HepG2 (cell line): ENCODE measurements around the gene CFAP61. TPM values are rescaled to one million over a fixed set of nuclear protein-coding genes. Genes with fewer than 3 reads are reported as not detected.

Source experiments
- CENPX ChIP-seq: sonication (generic); formaldehyde crosslinking; IDR thresholded peaks from 2 replicates; pipeline ENCODE4 v1.9.0; 2021; ENCODE audit warnings: mild to moderate bottlenecking, missing genetic modification reagents, moderate library complexity
- EEA1 ChIP-seq: sonication (generic); formaldehyde crosslinking; IDR thresholded peaks from 2 replicates; pipeline ENCODE4 v1.5.1; 2020; ENCODE audit warnings: mild to moderate bottlenecking, missing genetic modification reagents, borderline replicate concordance
- HOXA3 ChIP-seq: sonication (generic); formaldehyde crosslinking; IDR thresholded peaks from 2 replicates; pipeline ENCODE4 v1.5.0; 2020; ENCODE audit warnings: missing genetic modification reagents
- MBD4 ChIP-seq: IDR thresholded peaks from 2 replicates; pipeline ENCODE4 v1.6.1; 2012; ENCODE audit warnings: low read length, inconsistent platforms, borderline replicate concordance
- MED8 ChIP-seq: sonication (generic); formaldehyde crosslinking; IDR thresholded peaks from 2 replicates; pipeline ENCODE4 v1.8.1; 2023; ENCODE audit warnings: mild to moderate bottlenecking, missing genetic modification reagents; ENCODE audit not compliant: insufficient replicate concordance
- MIER3 ChIP-seq: IDR thresholded peaks from 2 replicates; pipeline ENCODE4 v1.6.1; 2016; ENCODE audit warnings: missing compliant biosample characterization, borderline replicate concordance
- MYNN ChIP-seq: sonication (generic); formaldehyde crosslinking; IDR thresholded peaks from 2 replicates; pipeline ENCODE4 v1.4.0; 2020; ENCODE audit warnings: mild to moderate bottlenecking, low read depth, missing genetic modification reagents
- SNAPC5 ChIP-seq: sonication (generic); formaldehyde crosslinking; IDR thresholded peaks from 2 replicates; pipeline ENCODE4 v1.8.1; 2023; ENCODE audit warnings: mild to moderate bottlenecking, missing genetic modification reagents, borderline replicate concordance
- TFDP2 ChIP-seq: sonication (generic); formaldehyde crosslinking; IDR thresholded peaks from 2 replicates; pipeline ENCODE4 v1.4.0; 2020; ENCODE audit warnings: missing genetic modification reagents
- ZBED4 ChIP-seq: sonication (generic); formaldehyde crosslinking; IDR thresholded peaks from 2 replicates; pipeline ENCODE4 v1.4.0; 2020; ENCODE audit warnings: missing genetic modification reagents, borderline replicate concordance
- ZBTB7A ChIP-seq: sonication (generic); formaldehyde crosslinking; IDR thresholded peaks from 2 replicates; pipeline ENCODE4 v1.8.0; 2022; ENCODE audit warnings: mild to moderate bottlenecking, missing genetic modification reagents
- ZNF484 ChIP-seq: sonication (generic); formaldehyde crosslinking; IDR thresholded peaks from 2 replicates; pipeline ENCODE4 v1.5.1; 2020; ENCODE audit warnings: mild to moderate bottlenecking, low read depth, missing genetic modification reagents, borderline replicate concordance
- ZNF709 ChIP-seq: sonication (generic); formaldehyde crosslinking; IDR thresholded peaks from 2 replicates; pipeline ENCODE4 v1.5.0; 2020; ENCODE audit warnings: mild to moderate bottlenecking, missing genetic modification reagents
- ZNF878 ChIP-seq: sonication (generic); formaldehyde crosslinking; IDR thresholded peaks from 2 replicates; pipeline ENCODE4 v1.8.1; 2023; ENCODE audit warnings: mild to moderate bottlenecking, missing genetic modification reagents, moderate library complexity
- polyA plus RNA-seq, 8 experiments: library from polyadenylated mRNA; depleted of rRNA in 3 of 8; stranded (reverse) in 7 of 8; unstranded in 1 of 8; fragments of >200 nt; fragmentation: Illumina TruSeq in 4 of 8; extraction: Trizol in 4 of 8; gene quantifications; 2 replicates each; pipeline versions ENCODE4 v1.2.1 to v1.2.3, GENCODE V29; 2011 to 2016; ENCODE audit warnings: low read depth in 4 of 8, missing spikeins in 1 of 8, mixed read lengths in 1 of 8; ENCODE audit not compliant: insufficient read depth in 1 of 8
- total RNA-seq, 5 experiments: library from RNA; depleted of rRNA; stranded (reverse); fragments of >200 nt; fragmentation: Illumina TruSeq; extraction: Trizol; gene quantifications; 2 replicates each; pipeline ENCODE4 v1.2.3, GENCODE V29; 2016; ENCODE audit warnings: low read depth in 1 of 5
- TF ChIP-seq, protein P1 (sequence below): sonication (generic); formaldehyde crosslinking; IDR thresholded peaks from 2 replicates; pipeline ENCODE4 v1.5.0; 2020; ENCODE audit warnings: mild to moderate bottlenecking, missing genetic modification reagents, borderline replicate concordance
- TF ChIP-seq, protein P2 (sequence below): sonication (generic); formaldehyde crosslinking; IDR thresholded peaks from 2 replicates; pipeline ENCODE4 v1.4.0; 2020; ENCODE audit warnings: missing genetic modification reagents, mild to moderate bottlenecking, borderline replicate concordance
- TF ChIP-seq, protein P3 (sequence below): sonication (generic); formaldehyde crosslinking; IDR thresholded peaks from 2 replicates; pipeline ENCODE4 v1.5.1; 2020; ENCODE audit warnings: missing genetic modification reagents, mild to moderate bottlenecking, borderline replicate concordance

The CFAP61 gene
- total and polyA plus RNA-seq, 2 of the 13 experiments (the other 11 are each of a cell fraction or from before 2014, with no cell fraction given) = 0.27 TPM; not detected in 1

DNA sequence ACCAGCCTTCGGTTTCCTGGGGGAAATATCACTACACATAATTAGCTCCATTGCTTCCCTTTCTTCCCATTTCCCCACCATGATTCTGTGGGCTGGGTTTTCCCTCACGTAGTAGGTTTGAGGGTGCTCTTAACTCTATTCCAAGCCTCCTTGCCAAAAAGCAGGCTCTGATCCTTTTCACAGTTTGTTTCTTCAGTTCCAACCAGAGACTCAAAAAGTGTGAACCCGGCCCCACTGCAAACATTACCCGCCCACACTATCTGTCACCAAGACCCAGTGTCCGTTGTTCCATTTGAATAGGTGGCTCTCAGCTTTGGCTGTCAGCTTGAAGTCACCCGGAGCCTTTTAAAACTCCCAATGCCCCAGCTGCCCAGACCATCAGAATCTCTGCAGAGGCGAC lies 47.0 kb upstream of the CFAP61 start (continued):
- TF ChIP-seq, protein P1, sequence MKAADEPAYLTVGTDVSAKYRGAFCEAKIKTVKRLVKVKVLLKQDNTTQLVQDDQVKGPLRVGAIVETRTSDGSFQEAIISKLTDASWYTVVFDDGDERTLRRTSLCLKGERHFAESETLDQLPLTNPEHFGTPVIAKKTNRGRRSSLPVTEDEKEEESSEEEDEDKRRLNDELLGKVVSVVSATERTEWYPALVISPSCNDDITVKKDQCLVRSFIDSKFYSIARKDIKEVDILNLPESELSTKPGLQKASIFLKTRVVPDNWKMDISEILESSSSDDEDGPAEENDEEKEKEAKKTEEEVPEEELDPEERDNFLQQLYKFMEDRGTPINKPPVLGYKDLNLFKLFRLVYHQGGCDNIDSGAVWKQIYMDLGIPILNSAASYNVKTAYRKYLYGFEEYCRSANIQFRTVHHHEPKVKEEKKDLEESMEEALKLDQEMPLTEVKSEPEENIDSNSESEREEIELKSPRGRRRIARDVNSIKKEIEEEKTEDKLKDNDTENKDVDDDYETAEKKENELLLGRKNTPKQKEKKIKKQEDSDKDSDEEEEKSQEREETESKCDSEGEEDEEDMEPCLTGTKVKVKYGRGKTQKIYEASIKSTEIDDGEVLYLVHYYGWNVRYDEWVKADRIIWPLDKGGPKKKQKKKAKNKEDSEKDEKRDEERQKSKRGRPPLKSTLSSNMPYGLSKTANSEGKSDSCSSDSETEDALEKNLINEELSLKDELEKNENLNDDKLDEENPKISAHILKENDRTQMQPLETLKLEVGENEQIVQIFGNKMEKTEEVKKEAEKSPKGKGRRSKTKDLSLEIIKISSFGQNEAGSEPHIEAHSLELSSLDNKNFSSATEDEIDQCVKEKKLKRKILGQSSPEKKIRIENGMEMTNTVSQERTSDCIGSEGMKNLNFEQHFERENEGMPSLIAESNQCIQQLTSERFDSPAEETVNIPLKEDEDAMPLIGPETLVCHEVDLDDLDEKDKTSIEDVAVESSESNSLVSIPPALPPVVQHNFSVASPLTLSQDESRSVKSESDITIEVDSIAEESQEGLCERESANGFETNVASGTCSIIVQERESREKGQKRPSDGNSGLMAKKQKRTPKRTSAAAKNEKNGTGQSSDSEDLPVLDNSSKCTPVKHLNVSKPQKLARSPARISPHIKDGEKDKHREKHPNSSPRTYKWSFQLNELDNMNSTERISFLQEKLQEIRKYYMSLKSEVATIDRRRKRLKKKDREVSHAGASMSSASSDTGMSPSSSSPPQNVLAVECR = no peak; the same call in 1 of the 2 replicates
- TF ChIP-seq ZNF709 (CRISPR knock-in tag) (no peak), TFDP2 (CRISPR knock-in tag) (0 out of 2 replicates have a peak, but pooled peaks have one; percentile 13), MIER3 (CRISPR knock-in tag) (no peak), ZNF878 (no peak), HOXA3 (no peak), ZBTB7A (CRISPR knock-in tag) (no peak), MYNN (CRISPR knock-in tag) (no peak), ZBED4 (CRISPR knock-in tag) (no peak), MED8 (CRISPR knock-in tag) (no peak), MBD4 (no peak), EEA1 (CRISPR knock-in tag) (no peak), CENPX (no peak), ZNF484 (no peak), SNAPC5 (CRISPR knock-in tag) (no peak)
- TF ChIP-seq, protein P2, sequence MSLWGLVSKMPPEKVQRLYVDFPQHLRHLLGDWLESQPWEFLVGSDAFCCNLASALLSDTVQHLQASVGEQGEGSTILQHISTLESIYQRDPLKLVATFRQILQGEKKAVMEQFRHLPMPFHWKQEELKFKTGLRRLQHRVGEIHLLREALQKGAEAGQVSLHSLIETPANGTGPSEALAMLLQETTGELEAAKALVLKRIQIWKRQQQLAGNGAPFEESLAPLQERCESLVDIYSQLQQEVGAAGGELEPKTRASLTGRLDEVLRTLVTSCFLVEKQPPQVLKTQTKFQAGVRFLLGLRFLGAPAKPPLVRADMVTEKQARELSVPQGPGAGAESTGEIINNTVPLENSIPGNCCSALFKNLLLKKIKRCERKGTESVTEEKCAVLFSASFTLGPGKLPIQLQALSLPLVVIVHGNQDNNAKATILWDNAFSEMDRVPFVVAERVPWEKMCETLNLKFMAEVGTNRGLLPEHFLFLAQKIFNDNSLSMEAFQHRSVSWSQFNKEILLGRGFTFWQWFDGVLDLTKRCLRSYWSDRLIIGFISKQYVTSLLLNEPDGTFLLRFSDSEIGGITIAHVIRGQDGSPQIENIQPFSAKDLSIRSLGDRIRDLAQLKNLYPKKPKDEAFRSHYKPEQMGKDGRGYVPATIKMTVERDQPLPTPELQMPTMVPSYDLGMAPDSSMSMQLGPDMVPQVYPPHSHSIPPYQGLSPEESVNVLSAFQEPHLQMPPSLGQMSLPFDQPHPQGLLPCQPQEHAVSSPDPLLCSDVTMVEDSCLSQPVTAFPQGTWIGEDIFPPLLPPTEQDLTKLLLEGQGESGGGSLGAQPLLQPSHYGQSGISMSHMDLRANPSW (CRISPR knock-in tag) = no peak
- TF ChIP-seq, protein P3, sequence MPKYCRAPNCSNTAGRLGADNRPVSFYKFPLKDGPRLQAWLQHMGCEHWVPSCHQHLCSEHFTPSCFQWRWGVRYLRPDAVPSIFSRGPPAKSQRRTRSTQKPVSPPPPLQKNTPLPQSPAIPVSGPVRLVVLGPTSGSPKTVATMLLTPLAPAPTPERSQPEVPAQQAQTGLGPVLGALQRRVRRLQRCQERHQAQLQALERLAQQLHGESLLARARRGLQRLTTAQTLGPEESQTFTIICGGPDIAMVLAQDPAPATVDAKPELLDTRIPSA (CRISPR knock-in tag) = no peak
